GM12892 (cell line): ENCODE measurements around the gene OGDH.

Source experiments
- POLR2A ChIP-seq: IDR thresholded peaks from 2 replicates; pipeline ENCODE4 v1.6.1; 2011; ENCODE audit warnings: low read depth, low read length, control low read depth
- POLR2AphosphoS5 ChIP-seq: IDR thresholded peaks from 2 replicates; pipeline ENCODE4 v1.6.1; 2011; ENCODE audit warnings: low read depth, low read length, control low read depth
- TAF1 ChIP-seq: IDR thresholded peaks from 2 replicates; pipeline ENCODE4 v1.6.1; 2011; ENCODE audit warnings: low read depth, mild to moderate bottlenecking, control low read depth, low read length, borderline replicate concordance

GRCh38 chr7:44727158-44727936 lies 120.9 kb downstream of the OGDH start:
- no peak for TF ChIP-seq POLR2A
- TF ChIP-seq POLR2AphosphoS5, result no peak
- TF ChIP-seq TAF1, result no peak
